IMR-90 (cell line): ENCODE measurements around the gene BCCIP.

ENCODE experiments used
- CEBPB ChIP-seq: IDR thresholded peaks from 2 replicates; pipeline ENCODE4 v1.6.1; 2012; ENCODE audit warnings: low read depth, low read length, improper control_type of control experiment
- CHD1 ChIP-seq: IDR thresholded peaks from 2 replicates; pipeline ENCODE4 v1.6.1; 2012; ENCODE audit warnings: low read depth, low read length, improper control_type of control experiment
- MAFK ChIP-seq: IDR thresholded peaks from 2 replicates; pipeline ENCODE4 v1.6.1; 2012; ENCODE audit warnings: low read depth, low read length, improper control_type of control experiment
- POLR2A ChIP-seq: IDR thresholded peaks from 2 replicates; pipeline ENCODE4 v1.6.1; 2012; ENCODE audit warnings: mild to moderate bottlenecking, low read depth, low read length
- RAD21 ChIP-seq: IDR thresholded peaks from 2 replicates; pipeline ENCODE4 v1.6.1; 2012; ENCODE audit warnings: low read length, improper control_type of control experiment
- RFX5 ChIP-seq: IDR thresholded peaks from 2 replicates; pipeline ENCODE4 v1.8.0; 2012; ENCODE audit warnings: low read depth, mild to moderate bottlenecking, low read length, moderate library complexity
- TF ChIP-seq, protein P1 (sequence below): conservative IDR thresholded peaks from 2 replicates; pipeline ENCODE4 v1.5.1; 2012; ENCODE audit warnings: mild to moderate bottlenecking, low read depth, low read length, improper control_type of control experiment
- TF ChIP-seq, protein P2 (sequence below): fragments of 150-350 bp; IDR thresholded peaks from 2 replicates; pipeline ENCODE4 v1.6.1; 2016; ENCODE audit warnings: low read depth, mild to moderate bottlenecking, low read length, moderate library complexity, borderline replicate concordance

DNA sequence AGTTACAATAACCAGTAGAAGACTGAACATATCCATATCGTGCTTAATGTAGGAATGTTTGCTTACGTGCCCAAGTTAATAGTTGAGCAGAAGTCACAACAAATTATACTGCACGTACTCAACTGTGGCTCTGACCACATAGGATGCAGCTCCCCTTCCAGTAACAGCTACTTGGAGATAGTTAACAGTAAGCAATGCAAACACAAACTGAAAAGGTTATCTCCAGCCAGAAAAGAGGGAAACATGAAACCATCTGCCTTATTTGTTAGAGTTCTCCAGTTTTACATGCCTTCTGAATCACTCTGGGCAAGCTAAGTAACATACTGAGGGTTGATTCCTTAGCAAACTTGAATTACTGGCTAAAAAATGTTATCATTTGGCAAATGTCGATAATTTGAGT is 48.0 kb downstream of the BCCIP start:
- TF ChIP-seq, protein P1, sequence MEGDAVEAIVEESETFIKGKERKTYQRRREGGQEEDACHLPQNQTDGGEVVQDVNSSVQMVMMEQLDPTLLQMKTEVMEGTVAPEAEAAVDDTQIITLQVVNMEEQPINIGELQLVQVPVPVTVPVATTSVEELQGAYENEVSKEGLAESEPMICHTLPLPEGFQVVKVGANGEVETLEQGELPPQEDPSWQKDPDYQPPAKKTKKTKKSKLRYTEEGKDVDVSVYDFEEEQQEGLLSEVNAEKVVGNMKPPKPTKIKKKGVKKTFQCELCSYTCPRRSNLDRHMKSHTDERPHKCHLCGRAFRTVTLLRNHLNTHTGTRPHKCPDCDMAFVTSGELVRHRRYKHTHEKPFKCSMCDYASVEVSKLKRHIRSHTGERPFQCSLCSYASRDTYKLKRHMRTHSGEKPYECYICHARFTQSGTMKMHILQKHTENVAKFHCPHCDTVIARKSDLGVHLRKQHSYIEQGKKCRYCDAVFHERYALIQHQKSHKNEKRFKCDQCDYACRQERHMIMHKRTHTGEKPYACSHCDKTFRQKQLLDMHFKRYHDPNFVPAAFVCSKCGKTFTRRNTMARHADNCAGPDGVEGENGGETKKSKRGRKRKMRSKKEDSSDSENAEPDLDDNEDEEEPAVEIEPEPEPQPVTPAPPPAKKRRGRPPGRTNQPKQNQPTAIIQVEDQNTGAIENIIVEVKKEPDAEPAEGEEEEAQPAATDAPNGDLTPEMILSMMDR, result no peak
- TF ChIP-seq CEBPB (no peak), MAFK (no peak), RFX5 (no peak), RAD21 (no peak), CHD1 (no peak), POLR2A (no peak)
- TF ChIP-seq, protein P2, sequence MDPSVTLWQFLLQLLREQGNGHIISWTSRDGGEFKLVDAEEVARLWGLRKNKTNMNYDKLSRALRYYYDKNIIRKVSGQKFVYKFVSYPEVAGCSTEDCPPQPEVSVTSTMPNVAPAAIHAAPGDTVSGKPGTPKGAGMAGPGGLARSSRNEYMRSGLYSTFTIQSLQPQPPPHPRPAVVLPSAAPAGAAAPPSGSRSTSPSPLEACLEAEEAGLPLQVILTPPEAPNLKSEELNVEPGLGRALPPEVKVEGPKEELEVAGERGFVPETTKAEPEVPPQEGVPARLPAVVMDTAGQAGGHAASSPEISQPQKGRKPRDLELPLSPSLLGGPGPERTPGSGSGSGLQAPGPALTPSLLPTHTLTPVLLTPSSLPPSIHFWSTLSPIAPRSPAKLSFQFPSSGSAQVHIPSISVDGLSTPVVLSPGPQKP, result no peak
